Tibial nerve (tissue), 3 donors: ENCODE data around the gene SFRP2.

Experiments used
- CTCF ChIP-seq, 5 experiments: fragments of 200-600 bp in 3 of 5; fragments of 450-650 bp in 2 of 5; sonication (generic) in 3 of 5; IDR thresholded peaks; one replicate each; pipeline ENCODE4 v1.5.1; 2016 to 2019; ENCODE audit warnings: antibody characterized with exemption in 5 of 5, mild to moderate bottlenecking in 3 of 5, moderate library complexity in 2 of 5
- POLR2A ChIP-seq, 2 donors: fragments of 450-650 bp; IDR thresholded peaks; one replicate each; pipeline ENCODE4 v1.6.1; 2017; ENCODE audit warnings: antibody characterized with exemption in 2 of 2, mild to moderate bottlenecking in 2 of 2, moderate library complexity in 2 of 2

- TF ChIP-seq CTCF (IDR thresholded peaks at IDR 0.05): no peak
- TF ChIP-seq POLR2A (IDR thresholded peaks at IDR 0.05): no peak
Measured at GRCh38 chr4:153814789-153815188, 25.9 kb upstream of the SFRP2 start.
